GM19397 (cell line): ENCODE measurements around the gene ITPK1.
A peak's percentile ranks its signal among the peaks of the same experiment; 100 is the strongest.
"Not testable (repeated sequence)": the region's sequence is repeated elsewhere in the genome, so short reads cannot be mapped to it uniquely, and the experiment has no call there.

ENCODE experiments used
- ATAC-seq: cut with Tn5 transposase; IDR thresholded peaks from one replicate; pipeline ENCODE4 v1.9.1; 2021; ENCODE audit warnings: mild to moderate bottlenecking, moderate library complexity; ENCODE audit not compliant: unreplicated experiment

Gene ITPK1

GRCh38 chr14:93131257-93131820 lies 15.6 kb upstream of the ITPK1 start:
- not testable (repeated sequence) for ATAC-seq

GRCh38 chr14:93128725-93129459 lies 13.2 kb upstream of the ITPK1 start:
- ATAC-seq, result no peak

- ATAC-seq, result no peak
Measured at GRCh38 chr14:93126111-93126510, 10.4 kb upstream of the ITPK1 start.

GRCh38 chr14:93122826-93123225 lies 7.1 kb upstream of the ITPK1 start:
- no peak for ATAC-seq

- ATAC-seq, result no peak
Measured at GRCh38 chr14:93121030-93121834, 5.5 kb upstream of the ITPK1 start.

GRCh38 chr14:93120517-93120916 lies 4.8 kb upstream of the ITPK1 start:
- ATAC-seq, result no peak

- no peak for ATAC-seq
Measured at GRCh38 chr14:93116676-93117200, 1.0 kb upstream of the ITPK1 start.

- ATAC-seq, result peak; percentile 83
Measured at GRCh38 chr14:93115069-93115820, 480 bp downstream of the ITPK1 start.

- ATAC-seq, result no peak
Measured at GRCh38 chr14:93114713-93115068, 1.0 kb downstream of the ITPK1 start.

GRCh38 chr14:93114068-93114710 lies 1.5 kb downstream of the ITPK1 start:
- ATAC-seq, result no peak

- no peak for ATAC-seq
Measured at GRCh38 chr14:93113678-93114067, 2.1 kb downstream of the ITPK1 start.

GRCh38 chr14:93112891-93113677 lies 2.6 kb downstream of the ITPK1 start:
- ATAC-seq, result no peak

- not testable (repeated sequence) for ATAC-seq
Measured at GRCh38 chr14:93111541-93111940, 4.2 kb downstream of the ITPK1 start.

- no peak for ATAC-seq
Measured at GRCh38 chr14:93110856-93111419, 4.8 kb downstream of the ITPK1 start.

- no peak for ATAC-seq
Measured at GRCh38 chr14:93109572-93110481, 5.9 kb downstream of the ITPK1 start.

- no peak for ATAC-seq
Measured at GRCh38 chr14:93108105-93108504, 7.6 kb downstream of the ITPK1 start.

GRCh38 chr14:93107453-93107852 lies 8.3 kb downstream of the ITPK1 start:
- ATAC-seq, result no peak

GRCh38 chr14:93106541-93107156 lies 9.1 kb downstream of the ITPK1 start:
- no peak for ATAC-seq
